Dendritic cell treated with granulocyte-macrophage colony-stimulating factor and Interleukin-4, amounts not matched to agents 40 ng/mL and 50 ng/mL, for 4 days (primary cell): ENCODE results near the gene MARK1.

Experiments
- H3K27ac Mint-ChIP-seq: one replicate; pipeline ENCODE4 v1.8.0; 2022; ENCODE audit warnings: mild to moderate bottlenecking, mixed read lengths
- H3K27me3 Mint-ChIP-seq: one replicate; pipeline ENCODE4 v1.8.0; 2022; ENCODE audit warnings: mild to moderate bottlenecking, mixed read lengths
- H3K36me3 Mint-ChIP-seq: one replicate; pipeline ENCODE4 v1.8.0; 2022; ENCODE audit warnings: low read depth, mixed read lengths
- H3K4me1 Mint-ChIP-seq: one replicate; pipeline ENCODE4 v1.8.0; 2022; ENCODE audit warnings: low read depth, mixed read lengths
- H3K4me3 Mint-ChIP-seq: one replicate; pipeline ENCODE4 v1.8.0; 2022; ENCODE audit warnings: mild to moderate bottlenecking, moderate library complexity, mixed read lengths
- H3K9me3 Mint-ChIP-seq: one replicate; pipeline ENCODE4 v1.8.0; 2022; ENCODE audit warnings: mixed read lengths
- intact Hi-C: fragments of 100-400 bp; cut with micrococcal nuclease; formaldehyde crosslinking; loops from one replicate; pipeline ENCODE4 v1.15.0; 2022

MARK1 gene

DNA sequence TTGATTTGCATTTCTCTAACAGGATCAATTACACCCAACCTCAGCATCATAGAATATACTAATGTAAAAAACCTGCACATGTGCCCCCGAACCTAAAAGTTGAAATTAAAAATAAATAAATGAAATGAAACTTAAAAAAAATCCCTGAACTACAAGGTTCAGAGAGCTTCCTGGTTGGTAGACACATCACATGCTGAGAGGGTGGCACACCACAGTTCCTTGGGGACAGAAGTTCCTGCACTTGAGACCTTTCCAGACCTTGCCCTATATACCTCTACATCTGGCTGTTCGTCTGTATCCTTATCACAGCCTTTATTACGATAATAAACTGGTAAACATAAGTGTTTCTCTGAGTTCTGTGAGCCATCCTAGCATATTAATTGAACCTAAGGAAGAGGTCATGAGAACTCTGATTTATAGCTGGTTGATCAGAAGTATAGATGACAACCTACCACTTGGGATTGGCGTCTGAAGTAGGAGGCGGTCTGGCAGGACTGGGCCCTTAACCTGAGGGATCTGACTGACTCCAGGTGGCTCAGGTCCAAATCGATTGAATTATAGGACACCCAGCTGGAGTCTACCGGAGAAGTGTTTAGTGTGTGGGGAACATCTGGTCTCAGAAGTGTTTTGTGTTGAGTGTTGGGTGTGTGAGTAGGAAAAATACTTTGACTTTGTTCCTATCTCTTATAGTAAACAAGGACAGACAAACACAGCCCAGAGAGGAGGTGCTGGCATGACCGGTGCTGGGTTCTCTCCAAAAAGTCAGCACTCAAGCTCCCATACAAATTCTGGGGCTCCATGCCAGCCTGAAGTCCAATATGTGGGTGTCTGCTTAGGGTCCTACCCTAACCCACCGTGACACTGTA lies 181.2 kb downstream of the MARK1 start:
- intact Hi-C loops = no loop called here
- H3K4me3 Mint-ChIP-seq = no peak overlapping the region
- H3K27ac Mint-ChIP-seq = no peak overlapping the region

DNA sequence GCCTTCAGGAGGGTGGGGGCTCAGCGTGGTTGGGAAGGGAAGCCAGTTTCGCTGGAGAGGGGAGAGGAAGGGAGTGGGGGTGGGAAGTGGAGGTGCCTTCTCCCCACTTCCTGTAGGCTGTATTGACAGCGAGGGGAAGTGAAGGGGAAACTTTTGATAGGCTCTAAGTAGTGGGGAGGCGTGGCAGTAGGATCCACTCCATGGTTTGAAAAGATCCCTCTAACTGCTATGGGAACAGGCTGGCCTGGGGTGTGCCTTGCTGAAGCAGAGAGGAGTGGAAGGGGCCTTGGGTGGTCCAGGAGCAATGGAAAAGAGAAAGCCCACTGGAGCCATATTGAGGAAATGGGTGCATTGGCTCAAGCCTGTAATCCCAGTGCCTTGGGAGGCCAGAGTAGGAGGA lies 182.4 kb downstream of the MARK1 start:
- intact Hi-C loops = no loop called here
- no peaks in the 10 kb centered on the region for H3K27me3 Mint-ChIP-seq
- no peak overlapping the region for H3K4me3 Mint-ChIP-seq
- H3K9me3 Mint-ChIP-seq = no peaks in the 10 kb centered on the region
- no peak overlapping the region for H3K27ac Mint-ChIP-seq
- H3K4me1 Mint-ChIP-seq = peaks cover 24% of the 10 kb centered on the region
- H3K36me3 Mint-ChIP-seq = no peaks in the 10 kb centered on the region

More for the DNA sequence above, 181.2 kb downstream of the MARK1 start:
- Mint-ChIP-seq H3K36me3 (no peaks in the 10 kb centered on the region), H3K9me3 (no peaks in the 10 kb centered on the region), H3K4me1 (peaks cover 24% of the 10 kb centered on the region), H3K27me3 (no peaks in the 10 kb centered on the region)

DNA sequence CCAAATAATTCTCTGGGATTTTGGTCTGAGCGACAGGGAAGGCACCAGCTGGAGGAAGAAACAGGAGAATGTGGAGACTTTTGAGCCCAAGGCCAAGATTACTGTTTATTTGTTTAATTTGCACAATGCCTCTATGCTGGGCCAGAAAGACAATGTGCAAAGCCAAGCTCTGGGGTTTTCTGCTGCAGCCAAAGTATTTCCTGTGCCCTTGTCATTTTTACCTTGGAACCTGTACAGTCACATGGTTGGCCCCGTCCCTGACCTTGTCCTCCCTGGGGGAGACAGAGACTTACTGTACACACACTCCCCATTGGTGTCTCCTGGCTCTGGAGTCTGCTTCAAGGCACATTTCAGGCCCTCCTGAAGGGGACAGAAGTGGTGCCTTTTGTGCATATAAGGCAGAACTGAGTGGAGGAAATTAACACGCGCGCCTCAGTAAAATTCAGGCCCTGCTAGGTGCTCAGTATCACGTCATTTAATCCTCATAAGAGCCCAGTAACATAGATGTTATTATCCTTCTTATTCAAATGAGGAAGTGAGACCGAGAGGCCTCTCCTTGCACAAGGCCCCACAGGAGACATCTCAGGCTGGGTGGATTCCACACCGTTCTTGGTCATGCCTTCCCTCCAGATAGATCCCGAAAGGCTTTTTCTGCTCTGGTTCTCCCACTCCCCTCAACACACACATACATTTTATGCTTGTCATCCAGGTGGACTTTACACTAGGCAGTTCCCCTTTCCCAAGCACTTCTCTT lies 183.3 kb downstream of the MARK1 start:
- Mint-ChIP-seq H3K27me3 (no peaks in the 10 kb centered on the region), H3K36me3 (no peaks in the 10 kb centered on the region), H3K4me1 (peaks cover 24% of the 10 kb centered on the region), H3K9me3 (no peaks in the 10 kb centered on the region), H3K4me3 (no peak overlapping the region), H3K27ac (no peak overlapping the region)
- intact Hi-C loops = no loop called here
